ENCODE results near the gene MAPKAPK5. TPM values are rescaled to one million over a fixed set of nuclear protein-coding genes. Genes with fewer than 3 reads are reported as not detected.

Gene MAPKAPK5
- total RNA-seq, 1 donor from 2014 or later: 39.4 TPM

Small RNA genes within 50 kb of the gene (microRNA-seq; reads per million reads assigned to microRNA genes)
- gene MIR6761 (ENCODE audit: borderline number of aligned reads): not detected

Other genes with a start within 250 kb of the MAPKAPK5 start
- gene ATXN2, start 242.9 kb upstream of the MAPKAPK5 start, total RNA-seq: 70.3 TPM
- 16.7 TPM for gene BRAP, start 156.3 kb upstream of the MAPKAPK5 start, total RNA-seq
- 24.0 TPM for gene ACAD10, start 156.2 kb upstream of the MAPKAPK5 start, total RNA-seq
- gene ALDH2, start 75.3 kb upstream of the MAPKAPK5 start, total RNA-seq: 499 TPM
- gene TMEM116, start 170.9 kb downstream of the MAPKAPK5 start, total RNA-seq: 21.1 TPM
- 152 TPM for gene ERP29, start 171.2 kb downstream of the MAPKAPK5 start, total RNA-seq